GM18519 (cell line): ENCODE data around the gene HOXA5.

Experiments used
- ATAC-seq: cut with Tn5 transposase; IDR thresholded peaks from one replicate; pipeline ENCODE4 v1.9.1; 2021; ENCODE audit warnings: mild to moderate bottlenecking, moderate library complexity; ENCODE audit not compliant: unreplicated experiment, low FRiP score

The HOXA5 gene

DNA sequence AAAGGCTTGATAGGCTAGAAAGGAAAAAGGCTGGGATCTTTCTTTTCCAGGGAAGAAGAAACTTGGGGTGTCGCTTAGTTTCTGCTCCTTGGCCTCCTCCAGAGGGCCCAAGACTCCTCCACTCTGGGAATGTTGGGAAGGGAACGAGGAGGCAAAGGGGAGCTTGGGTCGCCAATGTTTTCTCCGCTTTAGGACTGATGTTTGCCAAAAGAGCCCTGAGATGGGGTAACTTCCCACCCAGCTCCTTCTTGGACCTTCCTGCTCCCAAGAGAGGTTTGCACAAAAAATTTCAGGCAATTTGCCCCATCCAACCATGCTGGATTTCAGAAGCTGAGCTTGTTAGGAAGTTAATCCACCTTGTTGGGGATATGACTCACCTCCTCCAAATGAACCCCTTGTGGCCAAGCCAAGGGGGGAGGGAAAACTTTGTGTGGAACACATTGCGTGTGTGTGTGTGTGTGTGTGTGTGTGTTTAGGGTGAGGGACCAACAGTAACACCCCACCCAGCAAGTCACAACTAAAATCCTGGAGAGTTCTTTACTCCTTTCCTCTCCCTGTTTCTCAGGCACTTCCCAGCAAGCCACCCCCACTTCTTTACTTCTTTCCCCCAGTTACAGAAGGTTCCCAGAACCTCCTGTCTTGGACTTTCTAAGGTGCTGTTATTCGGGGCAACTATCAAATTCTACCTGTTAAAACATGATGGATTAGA, 32.3 kb downstream of the HOXA5 start:
- no peak for ATAC-seq

- no peak for ATAC-seq
Measured at GRCh38 chr7:27110186-27111031, 33.1 kb downstream of the HOXA5 start.

DNA sequence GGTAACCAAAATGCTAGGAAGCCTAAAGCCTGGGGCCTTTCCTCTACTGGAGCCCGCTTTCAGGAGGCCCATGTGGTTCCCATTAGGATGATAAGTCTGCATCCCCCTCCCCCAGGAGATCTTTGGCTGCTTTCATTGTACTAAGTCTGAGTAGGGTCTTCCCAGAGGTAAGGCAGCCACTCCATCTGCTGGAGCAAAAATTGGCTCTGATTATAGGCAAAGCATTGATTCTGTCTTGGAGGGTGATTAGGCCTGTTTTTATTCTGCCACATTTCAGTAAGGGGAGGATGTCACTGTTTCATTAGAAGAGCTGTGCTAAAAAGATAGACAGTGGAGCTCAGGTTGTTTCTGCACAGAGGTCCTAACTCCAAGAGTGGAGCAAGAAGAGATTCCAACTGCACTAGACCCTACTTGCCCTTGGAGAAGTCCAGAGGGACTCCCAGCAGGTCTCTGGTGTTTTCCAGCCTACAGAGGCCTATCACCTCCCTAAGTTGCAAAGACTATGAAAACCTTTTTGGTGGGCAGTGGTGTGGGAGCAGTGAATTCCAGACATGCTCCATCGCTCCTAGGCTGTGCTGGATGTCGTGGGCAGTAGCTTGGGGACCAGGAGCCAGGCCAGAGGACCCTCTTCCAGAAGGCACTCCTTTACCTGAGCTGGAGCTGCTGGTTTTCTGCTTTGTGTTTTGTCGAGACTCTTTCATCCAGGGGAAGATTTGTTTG, 33.9 kb downstream of the HOXA5 start:
- ATAC-seq, result no peak

DNA sequence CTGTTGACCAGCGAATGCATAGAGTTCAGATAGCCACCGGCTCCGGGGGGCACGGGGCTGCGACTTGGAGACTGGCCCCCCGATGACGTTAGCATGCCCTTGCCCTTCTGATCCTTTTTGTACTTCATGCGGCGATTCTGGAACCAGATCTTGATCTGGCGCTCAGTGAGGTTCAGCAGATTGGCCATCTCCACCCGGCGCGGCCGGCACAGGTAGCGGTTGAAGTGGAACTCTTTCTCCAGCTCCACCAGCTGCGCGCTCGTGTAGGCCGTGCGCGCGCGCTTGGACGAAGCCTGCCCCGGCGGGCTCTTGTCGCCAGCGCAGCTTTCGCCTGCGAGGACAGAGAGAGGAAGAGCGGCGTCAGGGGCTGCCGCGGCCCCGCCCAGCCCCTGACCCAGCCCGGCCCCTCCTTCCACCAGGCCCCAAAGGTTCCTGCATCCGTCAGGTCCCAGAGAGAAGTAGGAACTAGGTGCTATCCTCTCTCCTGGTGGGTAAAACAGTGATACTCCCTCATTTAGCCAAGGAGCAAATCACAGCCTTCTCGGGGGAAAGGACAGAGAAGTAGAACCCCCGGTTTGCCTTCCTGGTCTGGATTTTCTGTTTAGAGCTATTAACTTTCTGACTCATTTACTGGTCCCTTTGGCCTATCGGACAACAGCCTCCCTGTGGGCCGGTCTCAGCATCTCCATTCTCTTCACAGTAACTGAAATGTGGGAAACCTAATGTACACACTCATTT, 34.9 kb downstream of the HOXA5 start:
- no peak for ATAC-seq

GRCh38 chr7:27107391-27108381, 35.8 kb downstream of the HOXA5 start:
- no peak for ATAC-seq

DNA sequence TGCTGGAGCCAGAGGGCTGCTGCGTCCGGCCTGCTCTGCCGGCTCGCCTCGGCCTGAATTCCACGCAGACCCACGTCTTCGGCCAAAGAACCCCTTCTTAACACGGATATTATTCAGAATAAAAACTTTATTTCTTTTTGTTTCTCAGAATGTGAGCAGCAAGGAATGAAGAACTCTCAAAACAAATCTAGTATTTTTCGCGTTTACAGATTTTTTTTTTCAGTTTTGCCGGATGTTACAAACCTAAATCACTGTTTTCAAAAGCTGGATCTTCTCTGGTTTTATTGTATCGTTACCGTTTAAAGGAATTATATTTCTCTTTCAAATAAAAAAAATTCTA, 36.6 kb downstream of the HOXA5 start:
- no peak for ATAC-seq

- no peak for ATAC-seq
Measured at GRCh38 chr7:27106181-27106900, 37.1 kb downstream of the HOXA5 start.

DNA sequence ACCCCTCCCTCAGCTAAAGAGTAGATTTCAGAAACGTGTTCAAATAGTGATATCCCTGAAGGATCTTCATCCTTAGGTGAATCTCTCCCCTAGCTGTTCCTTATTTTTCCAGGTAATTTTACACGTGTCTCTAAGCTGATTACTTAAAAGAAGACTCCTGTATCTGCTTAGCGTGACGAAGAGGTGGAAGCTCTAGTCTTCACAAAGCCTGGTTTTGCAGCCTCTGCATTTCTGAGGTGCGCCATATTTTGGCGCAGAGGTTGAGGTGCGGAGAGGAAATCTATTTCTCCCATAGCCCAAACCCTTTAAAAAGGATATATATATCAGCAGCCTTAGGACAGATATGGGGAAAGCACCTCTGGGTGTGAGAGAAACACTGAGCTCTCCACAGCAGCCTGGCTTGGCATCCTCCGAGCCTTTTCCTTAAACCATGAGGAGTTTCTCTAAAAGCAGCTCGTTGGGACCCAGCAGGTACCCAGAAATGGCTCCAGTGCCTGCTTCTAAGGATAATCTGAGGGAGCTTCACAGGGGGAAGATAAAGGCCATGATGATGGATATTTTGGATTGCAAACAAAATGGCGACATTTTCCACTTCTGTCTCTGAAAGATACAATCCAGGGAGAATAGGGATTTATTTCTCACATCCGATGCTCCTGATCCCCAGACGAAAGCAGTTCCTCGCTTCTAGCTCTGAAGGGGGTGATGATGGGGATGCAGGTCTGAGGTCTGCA, 38.0 kb downstream of the HOXA5 start:
- ATAC-seq, result no peak

DNA sequence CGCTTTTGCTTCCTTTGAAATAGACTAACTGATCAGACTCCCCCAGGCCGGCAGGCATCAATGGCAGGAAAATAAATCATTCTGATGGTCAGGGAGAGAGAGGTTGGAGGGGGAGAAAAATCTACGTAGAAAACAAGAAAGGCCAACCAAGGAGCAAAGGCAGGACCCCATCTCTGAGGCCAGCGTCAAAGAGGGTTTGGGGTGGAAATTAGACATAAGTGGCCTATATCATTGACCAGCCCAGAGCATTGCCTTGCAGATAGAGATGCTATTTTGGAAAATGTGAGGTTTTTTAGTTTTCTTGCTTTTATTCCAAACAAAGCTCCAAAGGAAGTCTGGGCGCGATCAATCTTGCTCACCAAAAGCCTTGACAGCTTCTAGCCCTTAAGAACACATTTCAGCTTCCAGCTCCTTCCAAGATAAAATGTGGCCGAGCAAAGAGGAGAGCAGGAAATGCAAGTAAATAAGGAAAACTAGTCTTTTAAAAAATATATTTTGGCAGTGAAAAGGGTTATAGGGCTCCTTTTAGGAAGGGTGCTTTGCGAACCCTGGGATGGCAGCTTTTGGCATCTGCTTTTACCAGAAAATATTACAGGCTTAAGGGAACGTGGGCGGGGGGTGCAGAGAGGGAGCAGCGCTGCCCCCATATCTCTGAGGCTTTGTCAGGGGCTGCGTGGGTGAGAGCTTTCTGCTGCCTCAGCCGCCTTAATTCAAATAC, 39.0 kb downstream of the HOXA5 start:
- no peak for ATAC-seq

GRCh38 chr7:27103489-27104226, 39.8 kb downstream of the HOXA5 start:
- no peak for ATAC-seq

GRCh38 chr7:27102581-27103442, 40.7 kb downstream of the HOXA5 start, which contains the start of gene HOXA2:
HOXA2 (minus strand) TSS chr7:27102683; CDS start chr7:27102500, 183 bp downstream.
- no peak for ATAC-seq

DNA sequence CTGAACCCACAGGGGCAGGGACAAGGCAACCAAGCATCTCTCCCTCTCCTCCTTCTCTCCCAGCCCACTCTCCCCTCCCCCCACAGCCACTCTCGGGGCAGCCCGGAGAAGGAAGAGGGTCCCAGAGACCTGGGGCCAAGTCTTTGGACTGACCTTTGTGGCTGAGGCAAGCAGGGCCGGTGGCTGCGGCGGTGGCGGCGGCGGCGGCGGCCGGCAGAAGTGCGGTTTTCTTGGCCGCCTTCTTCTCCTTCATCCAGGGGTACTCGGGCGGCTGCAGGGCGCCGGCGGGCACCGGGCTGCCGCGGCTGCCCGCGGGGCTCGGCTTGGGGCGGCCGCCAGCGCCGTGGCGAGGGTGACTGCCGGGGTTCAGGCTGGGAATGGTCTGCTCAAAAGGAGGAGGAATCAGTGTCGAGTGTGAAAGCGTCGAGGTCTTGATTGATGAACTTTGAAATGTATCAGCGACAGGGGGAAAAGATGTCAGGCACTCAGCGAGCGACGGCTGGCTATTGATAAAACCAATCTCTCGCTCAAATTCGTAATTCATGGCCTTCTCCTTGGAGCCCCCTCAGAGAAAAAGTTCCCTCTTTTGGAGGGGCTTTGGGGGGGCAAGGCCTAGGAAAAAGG, 41.4 kb downstream of the HOXA5 start:
- ATAC-seq, result no peak

GRCh38 chr7:27101171-27101956, 42.1 kb downstream of the HOXA5 start:
- ATAC-seq, result no peak

DNA sequence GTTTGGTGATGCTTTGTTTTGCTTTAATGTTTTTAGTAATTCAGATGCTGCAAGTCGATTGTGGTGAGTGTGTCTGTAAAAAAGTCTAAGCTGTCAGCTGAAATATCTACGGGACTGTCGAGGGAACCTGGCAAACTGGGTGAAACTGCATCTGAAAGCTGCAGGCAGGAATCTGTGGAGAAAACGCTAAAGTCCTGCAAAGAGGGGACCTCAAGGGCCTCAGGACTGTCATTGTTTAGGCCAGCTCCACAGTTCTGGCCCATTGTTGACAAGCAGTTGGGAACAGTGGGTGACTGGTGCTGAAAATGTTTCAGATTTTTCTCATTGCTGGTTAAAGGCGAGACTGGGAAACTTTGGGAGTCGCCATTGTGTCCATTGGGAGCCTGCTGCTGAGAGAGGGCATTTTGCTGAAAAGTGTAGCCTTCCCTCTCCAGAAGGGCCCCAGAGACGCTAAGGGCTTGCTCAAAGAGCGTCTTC, 42.7 kb downstream of the HOXA5 start:
- ATAC-seq, result no peak
